CD4-positive, alpha-beta T cell treated with Interleukin-21 for 1 hour (primary cell): ENCODE measurements around the gene MYD88.

Source experiments
- DNase-seq: peaks from one replicate; pipeline ENCODE4 v3.0.0-alpha.2; 2020

Gene MYD88

DNA sequence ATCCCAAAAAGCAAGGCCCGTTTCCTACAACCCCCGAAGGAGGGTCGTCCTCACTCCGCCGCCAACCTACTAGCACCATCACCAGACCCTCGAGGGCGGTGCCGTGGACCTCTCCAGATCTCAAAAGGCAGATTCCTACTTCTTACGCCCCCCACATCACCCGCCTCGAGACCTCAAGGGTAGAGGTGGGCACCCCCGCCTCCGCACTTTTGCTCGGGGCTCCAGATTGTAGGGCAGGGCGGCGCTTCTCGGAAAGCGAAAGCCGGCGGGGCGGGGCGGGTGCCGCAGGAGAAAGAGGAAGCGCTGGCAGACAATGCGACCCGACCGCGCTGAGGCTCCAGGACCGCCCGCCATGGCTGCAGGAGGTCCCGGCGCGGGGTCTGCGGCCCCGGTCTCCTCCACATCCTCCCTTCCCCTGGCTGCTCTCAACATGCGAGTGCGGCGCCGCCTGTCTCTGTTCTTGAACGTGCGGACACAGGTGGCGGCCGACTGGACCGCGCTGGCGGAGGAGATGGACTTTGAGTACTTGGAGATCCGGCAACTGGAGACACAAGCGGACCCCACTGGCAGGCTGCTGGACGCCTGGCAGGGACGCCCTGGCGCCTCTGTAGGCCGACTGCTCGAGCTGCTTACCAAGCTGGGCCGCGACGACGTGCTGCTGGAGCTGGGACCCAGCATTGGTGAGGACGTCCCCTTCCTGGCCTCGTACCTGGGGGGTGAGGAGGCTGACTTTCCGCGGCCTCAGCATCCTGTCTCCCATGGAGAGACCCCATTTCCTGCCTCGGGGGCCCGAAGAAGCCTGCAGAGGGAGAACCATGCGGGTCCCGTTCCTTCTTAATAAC, at the start of gene MYD88:
Gene MYD88, plus strand, starts transcription at position 313 of the 842 bp plus-strand sequence. Its CDS starts 40 bp downstream, at position 353.
- DNase-seq: peak; percentile 85

DNA sequence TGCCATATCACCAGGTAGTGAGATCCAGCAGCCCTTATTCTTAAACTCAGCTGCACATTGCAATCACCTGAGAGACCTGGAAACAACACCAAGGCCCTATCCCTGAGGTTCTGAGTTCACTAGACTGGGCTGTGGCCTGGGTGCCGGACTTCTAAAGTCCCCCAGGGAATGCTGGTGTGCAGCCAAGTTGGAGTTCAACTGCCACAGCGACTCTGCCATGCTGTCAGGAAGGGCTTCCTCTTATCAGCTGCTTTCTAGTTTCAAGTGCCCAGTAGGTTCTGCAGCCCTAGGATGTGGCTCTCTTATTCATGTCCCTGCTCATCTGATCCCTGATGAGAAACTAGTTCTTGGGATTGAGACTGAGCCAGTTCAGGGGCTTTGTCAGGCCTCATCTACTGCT, 49.3 kb upstream of the MYD88 start:
- no peak for DNase-seq

DNA sequence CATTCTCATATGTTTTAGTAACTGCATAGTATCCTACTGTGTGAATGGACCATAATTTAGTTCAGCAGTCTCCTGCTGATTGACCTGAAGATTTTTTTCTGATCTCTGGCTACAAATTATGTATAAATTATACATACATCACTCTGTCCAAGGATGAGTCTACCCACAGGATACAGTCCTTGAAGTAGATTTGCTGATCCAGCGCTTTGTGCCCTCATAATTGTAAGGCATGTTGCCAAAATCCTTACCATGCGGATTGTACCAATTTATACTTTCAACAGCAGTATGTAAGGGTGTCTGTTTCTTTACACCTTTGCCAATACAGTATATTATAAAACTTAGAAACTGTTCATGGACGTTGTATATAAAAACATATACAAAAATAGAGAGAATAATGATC, 48.0 kb upstream of the MYD88 start:
- DNase-seq: no peak

DNA sequence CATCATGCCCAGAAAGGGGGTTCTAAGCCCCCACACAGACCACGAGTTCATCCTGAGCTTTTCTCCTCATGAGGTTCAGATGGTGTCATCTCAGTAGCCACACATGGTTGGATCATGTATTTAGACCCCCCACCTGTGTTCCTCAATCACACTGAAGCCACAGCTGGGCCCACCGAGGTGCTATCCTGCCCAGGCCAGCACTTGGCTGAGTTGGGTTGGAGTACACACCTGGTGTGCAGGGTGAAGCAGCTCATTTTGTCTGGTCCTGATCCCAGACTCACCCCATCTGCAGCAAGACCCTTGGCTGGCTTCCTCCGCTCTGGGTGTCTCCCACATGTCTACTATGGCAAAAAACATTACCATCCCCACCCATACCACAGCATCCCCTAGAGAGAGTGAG, 43.5 kb upstream of the MYD88 start:
- DNase-seq: no peak

DNA sequence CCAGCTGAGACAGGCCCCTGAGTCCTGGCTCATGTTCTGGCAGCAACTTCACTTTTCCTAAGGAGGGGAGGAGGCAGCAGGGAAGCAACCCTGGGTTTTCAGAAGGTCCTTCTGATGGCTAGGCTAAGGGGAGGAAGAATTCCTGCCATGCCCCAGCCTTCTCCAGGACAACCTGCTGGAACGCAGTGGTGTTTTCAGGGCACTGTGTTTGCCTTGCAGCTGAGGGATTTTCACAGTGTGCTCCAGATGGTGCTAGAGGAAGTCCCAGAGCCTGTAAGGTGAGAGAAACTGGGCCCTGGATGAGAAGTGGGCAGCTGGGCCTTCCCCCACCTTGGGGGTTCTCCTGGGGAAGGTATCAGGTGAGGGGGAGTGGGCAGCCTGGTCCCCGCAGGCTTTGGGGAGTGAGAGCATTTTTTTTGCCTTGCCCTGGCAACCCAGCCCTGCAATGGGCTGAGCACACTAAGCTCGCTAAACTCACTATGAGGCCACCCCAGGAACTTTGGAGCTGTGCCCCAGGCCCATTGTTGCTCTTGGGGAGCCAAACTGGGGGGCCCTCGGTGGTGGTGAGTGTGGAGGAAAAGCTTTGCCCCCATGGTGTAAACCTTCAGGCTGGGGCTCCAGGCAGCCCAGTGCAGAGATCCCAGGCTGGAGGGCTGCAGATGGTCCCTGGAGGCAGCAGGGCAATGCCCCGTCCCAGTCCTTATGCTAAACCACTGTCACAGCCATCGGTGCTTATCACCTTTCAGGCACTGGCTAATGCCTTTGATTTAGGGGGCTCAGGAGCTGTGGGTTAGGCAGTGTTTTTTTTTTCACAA, 42.6 kb upstream of the MYD88 start:
- no peak for DNase-seq

DNA sequence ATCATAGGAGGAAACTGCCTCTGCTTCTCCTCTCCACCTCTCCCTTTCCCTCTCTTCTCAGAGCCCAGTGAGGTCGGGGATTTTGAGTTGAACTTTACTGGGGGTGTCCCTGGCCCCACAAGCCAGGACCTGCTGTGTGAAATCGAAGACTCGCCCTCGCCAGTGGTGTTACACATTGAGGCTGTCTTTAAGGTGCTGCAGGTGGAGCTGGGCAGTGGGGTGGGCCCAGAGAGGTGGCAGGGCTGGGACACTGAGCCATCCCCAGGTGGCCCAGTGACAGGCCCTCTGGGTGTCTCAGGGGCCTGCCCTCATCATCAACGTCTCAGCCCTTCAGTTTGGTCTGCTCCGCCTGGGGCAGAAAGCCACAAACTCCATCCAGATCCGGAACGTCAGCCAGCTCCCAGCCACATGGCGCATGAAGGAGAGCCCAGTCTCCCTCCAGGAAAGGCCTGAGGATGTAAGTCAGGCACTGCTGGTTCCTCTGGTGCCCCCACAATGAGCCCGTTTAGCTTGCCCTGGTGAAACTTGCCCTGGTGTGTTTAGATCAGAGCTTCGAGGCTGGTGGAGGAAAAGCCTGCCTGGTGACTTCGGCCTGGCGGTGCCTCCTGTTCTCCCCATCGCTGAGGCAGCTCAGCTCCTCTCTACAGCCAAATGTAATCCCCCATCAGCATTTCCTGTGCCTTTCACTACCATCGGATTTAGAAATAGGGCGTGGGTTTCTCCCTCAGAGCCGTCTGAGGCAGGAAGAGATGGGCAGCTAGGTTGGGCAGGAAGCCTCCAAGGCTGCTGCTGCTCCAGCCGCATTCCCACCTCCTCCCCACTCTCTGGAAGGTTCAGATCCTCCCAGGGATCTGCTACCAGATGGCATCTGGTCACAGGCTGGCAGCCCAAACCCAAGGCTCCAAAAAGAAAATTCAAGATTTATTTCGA, 40.8 kb upstream of the MYD88 start:
- no peak for DNase-seq

DNA sequence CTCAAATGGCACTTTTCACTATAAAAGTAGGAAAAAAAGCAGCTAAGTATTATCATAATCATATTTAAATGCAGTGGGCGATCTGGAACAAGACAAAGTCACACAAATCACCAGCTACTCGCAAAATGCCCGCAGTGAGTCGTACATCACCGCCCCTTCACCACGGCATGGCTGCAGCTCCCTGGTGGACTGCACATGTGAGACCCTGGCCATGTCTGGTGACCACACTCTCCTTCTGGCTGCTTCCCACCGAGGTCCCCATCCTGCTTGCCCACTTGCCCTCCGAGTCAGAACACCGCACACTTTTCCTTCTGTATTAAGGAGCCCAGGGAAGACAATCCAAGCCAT, 40.1 kb upstream of the MYD88 start:
- no peak for DNase-seq

DNA sequence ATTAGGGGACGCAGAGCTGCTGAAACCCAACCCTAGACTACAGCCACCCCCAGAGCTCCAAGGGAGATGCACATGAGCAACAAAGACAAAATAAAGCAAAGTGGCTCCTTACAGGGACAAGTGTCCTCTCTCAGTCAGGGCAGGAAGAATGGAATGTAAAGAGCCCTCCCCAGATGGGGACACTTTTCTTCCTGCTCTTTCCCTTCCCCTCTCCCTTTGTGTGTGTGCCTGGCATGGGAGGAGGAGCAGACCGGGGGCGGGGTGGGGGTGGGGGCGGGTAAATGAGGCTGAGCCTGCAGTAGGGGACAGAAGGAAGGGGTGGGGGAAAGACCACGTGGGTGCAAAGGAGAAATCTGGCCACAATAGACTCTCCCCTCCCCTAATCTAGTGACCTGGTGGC, 38.9 kb upstream of the MYD88 start:
- no peak for DNase-seq

DNA sequence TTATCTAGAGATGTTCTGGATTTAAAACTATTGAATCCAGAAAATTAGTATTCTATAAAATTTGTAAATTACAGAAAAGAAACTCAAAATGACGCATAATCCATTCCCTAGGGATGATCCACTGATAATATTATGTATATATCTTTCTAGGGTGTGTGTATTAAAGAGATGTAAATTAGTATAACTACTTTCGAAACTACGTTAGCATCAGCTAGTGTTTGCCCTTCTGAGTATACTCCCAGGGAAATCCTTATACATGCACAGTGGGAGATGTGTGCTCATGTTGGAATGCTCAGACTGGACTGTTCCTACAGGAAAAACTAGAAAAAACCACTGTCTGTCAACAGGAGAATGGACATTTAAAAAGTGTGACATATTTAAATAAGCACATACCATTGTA, 38.0 kb upstream of the MYD88 start:
- no peak for DNase-seq

DNA sequence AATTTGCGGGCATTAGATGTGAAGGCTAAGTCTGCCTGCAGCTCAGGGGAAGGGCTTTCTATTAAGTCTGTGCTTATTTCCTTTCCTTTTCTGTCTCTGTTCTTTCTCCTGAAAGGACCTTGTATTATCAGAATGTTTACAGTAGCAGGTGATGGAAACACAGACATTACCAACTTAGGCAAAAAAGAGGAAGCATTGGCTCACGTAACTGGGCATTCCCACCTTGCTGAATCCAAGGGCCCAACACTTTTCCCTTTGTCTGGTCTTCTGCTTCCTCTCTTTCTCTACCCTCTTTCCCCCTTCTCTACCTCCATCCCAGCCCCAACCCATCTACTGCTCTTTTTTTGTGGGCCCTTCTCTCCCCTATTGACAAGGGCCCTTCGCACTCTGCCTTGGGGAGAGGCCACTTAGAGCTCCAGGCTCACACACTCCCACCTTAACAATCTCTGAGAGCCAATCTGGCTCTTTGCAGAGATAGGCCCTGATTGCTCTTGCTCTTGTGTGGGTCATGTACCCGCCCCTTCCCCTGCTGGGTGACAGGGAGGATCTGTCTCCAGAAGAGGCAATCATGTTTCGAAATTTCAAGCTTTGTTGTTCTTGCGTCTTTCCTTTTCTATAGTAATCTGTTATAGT, 36.5 kb upstream of the MYD88 start:
- no peak for DNase-seq

DNA sequence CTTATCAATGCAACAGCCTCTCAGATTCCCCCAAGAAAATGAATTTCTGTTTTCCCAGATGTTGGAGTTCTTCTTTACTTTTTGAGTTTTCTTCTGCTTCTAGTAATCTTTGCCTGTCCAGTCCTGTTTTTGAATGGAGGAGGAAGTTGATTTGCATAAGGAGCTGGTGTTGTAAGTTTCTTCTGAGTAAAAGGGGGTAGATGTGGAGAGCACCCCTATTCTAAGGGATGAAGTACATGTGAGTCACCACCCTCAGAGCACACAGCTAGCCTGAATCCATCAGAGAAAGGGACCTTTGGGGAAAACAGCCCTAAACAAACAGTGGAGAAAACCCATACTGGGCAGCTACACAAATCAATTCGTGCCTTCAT, 36.0 kb upstream of the MYD88 start:
- DNase-seq: no peak

DNA sequence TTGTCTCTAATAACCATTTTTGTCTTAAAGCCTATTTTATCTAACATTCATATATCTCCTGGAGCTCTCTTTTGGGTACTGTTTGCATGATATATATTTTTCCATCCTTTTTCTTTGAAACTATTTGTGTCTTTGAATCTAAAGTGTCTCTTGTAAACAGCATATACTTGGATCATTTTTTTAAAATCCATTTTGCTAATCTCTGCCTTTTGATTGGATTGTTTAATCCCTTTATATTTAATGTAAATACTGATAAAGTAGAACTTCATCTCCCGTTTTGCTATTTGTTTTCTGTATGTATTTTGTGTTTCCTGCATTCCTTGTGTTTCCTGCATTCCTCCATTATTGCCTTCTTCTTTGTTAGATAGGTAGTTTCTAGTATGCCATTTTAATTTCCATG, 32.9 kb upstream of the MYD88 start:
- DNase-seq: no peak

DNA sequence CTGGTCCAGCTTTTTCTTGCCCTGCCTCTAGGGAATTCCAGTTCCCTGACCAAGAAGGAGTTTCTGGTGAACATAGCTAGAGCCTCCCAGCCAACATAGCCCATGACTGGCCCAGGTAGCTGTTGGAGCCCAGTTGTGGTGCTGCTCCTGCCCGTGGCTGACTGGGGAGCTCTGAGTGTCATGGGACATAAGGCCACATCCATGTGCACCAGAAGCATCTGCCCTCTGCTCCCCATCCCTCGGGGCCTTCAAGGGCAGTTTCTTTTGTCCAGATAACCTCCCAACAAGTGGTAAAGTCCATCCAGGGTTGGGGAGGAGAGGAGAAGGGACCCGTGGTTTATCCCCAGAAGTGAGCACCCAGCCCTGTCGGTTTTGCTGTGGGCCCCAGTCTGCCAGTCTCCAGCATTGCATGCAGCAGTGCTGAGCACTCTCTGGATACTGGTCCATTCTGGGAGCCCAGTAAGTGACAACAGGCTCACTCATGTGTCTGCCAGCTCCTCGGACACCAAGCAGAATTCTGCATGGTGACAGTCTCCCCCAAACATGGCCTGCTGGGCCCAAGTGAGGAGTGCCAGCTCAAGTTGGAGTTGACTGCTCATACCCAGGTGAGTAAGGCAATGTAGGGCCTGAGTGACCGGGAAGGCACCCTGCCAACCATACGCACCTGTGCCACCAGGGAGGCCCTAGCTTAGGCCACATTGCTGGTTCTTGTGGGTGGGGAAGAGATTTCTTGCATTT, 30.4 kb upstream of the MYD88 start:
- no peak for DNase-seq

DNA sequence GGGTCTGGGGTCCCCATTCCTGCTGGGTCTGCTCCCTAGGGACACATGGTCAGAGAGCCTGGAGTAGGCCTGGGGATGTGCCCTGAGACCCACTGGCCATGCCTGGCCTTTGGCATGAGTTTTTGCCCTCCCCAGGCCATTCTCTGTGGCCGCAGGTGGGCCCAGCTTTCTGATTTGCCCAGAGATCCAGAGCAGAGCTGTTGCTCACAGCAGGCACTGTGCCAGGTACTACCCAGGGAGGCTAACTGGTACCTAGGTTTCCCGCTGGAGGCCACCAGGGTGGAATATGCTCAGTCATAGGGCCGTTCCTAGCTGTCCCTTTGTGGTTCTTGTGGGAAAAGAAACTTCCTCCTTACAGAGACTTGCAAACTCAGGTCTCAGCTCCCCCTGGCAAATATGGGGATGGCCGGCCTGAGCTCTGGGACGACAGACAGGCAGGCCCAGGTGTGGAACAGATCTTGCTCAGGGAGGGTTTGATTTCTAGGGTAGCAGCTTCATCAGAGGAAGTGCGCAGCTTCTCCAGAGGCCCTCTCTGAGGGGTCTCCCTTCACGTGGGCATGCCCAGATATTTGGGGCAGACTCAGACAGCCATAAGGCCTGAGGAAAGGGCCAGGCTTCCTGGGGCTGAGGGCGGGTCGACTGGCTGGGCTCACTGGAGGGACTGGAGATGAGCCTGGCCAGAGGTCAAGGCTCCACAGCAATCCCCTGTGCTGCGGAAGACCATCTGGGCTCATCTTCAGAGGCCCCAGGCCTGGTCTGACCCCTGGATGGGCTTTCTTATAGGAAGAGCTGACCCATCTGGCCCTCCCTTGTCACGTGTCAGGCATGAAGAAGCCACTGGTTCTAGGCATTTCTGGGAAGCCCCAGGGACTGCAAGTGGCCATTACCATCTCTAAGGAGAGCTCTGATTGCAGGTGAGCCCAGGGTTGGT, 29.5 kb upstream of the MYD88 start:
- DNase-seq: no peak

DNA sequence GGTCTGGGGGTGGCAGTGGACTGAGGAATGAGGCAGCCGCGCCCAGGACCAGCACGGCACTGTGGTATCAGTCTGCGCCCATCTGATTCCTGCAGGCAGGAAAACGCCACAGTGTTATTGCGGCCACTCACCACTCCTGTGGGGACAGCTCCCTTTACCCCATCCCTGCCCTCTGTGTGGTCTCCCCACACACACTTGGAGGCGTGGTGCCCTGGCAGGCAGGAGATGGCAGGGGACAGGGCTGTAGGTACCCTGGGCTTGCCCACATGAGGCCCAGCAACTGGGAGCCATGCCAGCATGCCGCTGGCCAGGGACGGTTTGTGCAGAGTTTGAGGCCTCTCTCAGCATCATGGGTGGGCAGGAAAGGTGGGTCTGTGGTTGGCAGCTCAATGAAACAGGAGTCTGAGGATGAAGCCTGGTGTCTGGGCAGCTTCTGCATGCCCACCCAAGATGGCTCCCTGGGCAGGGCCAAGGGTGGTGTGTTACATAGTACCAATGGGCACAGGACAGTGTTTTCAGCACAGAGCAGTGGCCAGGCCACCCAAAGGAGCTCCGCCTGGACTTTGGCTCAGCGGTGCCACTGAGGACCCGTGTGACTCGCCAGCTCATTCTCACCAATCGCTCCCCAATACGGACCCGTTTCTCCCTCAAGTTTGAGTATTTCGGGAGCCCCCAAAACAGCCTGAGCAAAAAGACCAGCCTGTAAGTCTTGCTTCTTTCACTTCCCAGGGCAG, 28.7 kb upstream of the MYD88 start:
- no peak for DNase-seq

DNA sequence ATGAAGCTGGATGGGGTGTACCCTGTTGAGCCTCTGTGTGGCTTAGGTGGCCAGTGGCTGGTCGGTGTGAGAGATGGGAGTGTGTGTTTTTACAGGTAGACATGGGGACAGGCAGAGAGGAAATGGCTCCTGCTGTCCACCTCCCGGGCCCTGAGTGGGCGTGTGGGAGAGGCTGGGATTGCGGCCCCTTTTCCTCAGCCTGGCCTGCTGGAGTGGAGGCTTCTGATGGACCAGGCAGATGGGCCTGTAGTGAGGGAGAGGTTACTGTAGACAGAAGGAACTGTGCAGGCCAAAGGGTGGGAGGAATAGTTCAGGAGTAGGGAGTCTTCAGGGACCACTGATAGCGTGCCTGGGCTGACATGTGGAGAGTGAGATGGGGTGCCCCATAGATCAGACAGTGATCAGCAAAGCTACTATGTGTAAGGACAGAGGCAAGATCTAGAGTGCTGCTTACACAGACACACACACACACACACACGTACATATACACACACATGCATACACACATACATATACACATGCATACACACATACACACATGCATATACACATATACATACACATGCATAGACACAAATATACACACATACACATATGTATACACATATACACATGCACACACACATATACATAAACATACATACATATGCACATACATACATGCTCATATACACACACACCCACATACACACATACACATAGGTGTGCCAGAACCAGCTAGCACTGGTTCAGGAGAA, 28.0 kb upstream of the MYD88 start:
- no peak for DNase-seq

DNA sequence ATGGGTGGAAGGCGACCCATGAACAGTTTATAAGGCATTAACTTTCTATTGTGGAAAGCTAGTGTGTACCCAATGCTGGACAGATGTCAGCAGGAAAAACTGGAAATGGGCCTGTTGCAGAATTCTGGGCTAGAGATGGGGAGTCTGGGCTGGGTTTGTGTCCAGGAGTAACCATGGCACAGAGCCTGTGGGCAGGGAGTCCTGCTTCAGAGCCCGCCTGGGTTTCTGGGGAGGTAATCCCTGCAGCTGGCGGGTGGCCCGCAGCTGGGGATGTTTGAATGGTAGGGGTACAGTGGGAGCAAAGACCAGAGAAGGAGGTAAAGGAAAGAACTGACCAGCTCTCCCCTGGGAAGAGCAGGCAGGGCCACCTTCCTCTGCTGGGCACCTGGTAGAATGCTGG, 27.3 kb upstream of the MYD88 start:
- no peak for DNase-seq

DNA sequence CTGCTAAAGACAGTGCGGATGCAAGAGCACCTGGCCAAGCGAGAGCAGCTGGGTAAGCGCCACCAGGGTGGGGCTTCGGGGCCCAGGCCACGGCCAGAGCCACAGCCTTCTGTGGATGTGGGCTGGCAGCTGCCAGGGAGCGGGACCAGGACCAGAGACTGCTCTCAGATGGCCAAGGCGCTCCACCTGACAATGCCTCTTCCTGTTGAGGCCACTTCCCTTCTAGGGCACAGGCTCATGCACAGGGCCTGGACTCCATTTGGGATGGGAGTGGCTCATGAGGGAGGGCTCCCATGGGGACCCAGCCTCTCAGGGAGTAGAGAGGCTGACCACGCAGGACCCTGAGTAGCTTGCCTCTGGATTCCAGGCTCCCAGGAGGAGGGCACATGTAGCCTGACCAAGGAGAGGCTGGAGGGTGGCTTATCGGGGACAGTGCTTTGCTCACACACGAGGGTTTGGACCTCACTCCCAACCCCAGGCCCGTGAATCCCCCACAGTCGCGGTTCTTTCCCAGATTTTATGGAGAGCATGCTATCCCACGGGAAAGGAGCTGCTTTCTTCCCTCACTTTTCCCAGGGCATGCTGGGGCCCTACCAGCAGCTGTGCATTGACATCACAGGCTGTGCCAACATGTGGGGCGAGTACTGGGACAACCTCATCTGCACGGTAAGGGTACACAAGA, 26.6 kb upstream of the MYD88 start:
- DNase-seq: no peak

DNA sequence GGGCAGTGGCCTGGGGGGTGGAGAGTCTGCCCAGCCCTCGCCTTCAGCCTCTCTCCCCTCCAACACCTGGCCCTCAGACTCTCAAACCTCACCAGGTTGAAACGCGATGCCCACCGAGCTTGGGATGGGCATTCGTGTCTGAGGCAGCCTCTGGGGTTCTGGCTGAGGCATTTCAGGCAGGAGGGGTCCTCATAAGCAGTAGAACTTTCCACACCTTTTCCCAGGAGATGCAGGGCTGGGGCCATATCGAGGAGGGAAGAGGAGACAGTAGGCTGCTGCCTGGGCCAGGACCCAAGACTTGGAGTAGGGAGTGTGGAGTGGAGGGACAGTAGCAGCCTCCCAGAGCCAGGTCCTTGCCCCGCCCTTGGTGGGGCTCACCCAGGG, 26.1 kb upstream of the MYD88 start:
- DNase-seq: no peak
